ENCODE measurements around the gene CCL18. TPM values are rescaled to one million over a fixed set of nuclear protein-coding genes. Genes with fewer than 3 reads are reported as not detected.

Gene CCL18
- total RNA-seq, 1 experiment from 2014 or later, result not detected

DNA sequence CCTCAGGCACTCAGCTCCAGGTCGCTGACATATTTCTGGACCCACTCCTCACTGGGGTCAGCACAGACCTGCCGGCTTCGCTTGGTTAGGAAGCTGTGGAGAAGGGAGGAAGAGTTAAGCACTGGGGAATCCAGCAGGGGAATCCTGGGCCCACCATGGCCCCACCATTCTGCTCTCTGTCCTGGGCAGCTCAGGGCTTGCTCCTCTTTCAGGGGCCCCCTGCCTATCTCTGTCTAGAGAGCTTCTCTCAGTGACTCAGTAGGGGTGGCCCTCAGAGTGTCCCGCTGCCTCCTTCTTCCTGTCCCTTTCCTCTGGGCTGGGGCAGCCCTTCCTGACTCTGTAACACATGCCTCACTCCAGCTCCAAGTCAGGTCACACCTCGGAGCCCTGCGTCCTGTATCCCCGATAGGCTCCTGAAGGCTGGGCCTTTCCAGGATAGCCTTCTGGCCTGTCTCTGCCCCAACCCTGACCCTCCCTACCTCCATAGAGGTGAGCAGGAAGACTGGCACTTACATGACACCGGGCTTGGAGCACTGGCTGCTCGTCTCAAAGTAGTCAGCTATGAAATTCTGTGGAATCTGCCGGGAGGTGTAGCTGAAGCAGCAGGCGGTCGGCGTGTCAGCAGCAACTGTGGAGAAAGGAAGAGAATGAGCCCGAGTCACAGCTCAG, 24.7 kb downstream of the CCL18 start:
- DNase-seq (ENCODE audit: low read depth, low spot score) (no peak), ATAC-seq (no peak)
- no peaks in the 10 kb centered on the region for H3K36me3 ChIP-seq (ENCODE audit: control insufficient read depth, insufficient read depth, low read length)
- H3K4me1 ChIP-seq (ENCODE audit: control insufficient read depth, insufficient read depth, low read length), result no peaks in the 10 kb centered on the region
- H3K4me3 ChIP-seq (ENCODE audit: low read depth in 2 of 2, low read length in 2 of 2), result no peak overlapping the region
- no peaks in the 10 kb centered on the region for H3K9me3 ChIP-seq (ENCODE audit: control insufficient read depth, insufficient read depth, low read depth, low read length)
- POLR2A ChIA-PET, result no interaction called here
- in situ Hi-C loops (cut with HindIII; ENCODE audit: low pct_unique_long_range_greater_than_20kb, low sequenced_read_pairs), result no loop called here
- CTCF ChIA-PET, result no interaction called here
- BruUV-seq (replicated peaks), result no TSS peak
- intact Hi-C loops (cut with micrococcal nuclease; ENCODE audit: unreplicated experiment), result no loop called here
- TF ChIP-seq, protein P1, sequence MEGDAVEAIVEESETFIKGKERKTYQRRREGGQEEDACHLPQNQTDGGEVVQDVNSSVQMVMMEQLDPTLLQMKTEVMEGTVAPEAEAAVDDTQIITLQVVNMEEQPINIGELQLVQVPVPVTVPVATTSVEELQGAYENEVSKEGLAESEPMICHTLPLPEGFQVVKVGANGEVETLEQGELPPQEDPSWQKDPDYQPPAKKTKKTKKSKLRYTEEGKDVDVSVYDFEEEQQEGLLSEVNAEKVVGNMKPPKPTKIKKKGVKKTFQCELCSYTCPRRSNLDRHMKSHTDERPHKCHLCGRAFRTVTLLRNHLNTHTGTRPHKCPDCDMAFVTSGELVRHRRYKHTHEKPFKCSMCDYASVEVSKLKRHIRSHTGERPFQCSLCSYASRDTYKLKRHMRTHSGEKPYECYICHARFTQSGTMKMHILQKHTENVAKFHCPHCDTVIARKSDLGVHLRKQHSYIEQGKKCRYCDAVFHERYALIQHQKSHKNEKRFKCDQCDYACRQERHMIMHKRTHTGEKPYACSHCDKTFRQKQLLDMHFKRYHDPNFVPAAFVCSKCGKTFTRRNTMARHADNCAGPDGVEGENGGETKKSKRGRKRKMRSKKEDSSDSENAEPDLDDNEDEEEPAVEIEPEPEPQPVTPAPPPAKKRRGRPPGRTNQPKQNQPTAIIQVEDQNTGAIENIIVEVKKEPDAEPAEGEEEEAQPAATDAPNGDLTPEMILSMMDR (IDR thresholded peaks at IDR 0.05), result no peak
- no peak for TF ChIP-seq TCF7L2 (IDR thresholded peaks at IDR 0.05; ENCODE audit: low read depth, low read length)
- TF ChIP-seq, protein P2, sequence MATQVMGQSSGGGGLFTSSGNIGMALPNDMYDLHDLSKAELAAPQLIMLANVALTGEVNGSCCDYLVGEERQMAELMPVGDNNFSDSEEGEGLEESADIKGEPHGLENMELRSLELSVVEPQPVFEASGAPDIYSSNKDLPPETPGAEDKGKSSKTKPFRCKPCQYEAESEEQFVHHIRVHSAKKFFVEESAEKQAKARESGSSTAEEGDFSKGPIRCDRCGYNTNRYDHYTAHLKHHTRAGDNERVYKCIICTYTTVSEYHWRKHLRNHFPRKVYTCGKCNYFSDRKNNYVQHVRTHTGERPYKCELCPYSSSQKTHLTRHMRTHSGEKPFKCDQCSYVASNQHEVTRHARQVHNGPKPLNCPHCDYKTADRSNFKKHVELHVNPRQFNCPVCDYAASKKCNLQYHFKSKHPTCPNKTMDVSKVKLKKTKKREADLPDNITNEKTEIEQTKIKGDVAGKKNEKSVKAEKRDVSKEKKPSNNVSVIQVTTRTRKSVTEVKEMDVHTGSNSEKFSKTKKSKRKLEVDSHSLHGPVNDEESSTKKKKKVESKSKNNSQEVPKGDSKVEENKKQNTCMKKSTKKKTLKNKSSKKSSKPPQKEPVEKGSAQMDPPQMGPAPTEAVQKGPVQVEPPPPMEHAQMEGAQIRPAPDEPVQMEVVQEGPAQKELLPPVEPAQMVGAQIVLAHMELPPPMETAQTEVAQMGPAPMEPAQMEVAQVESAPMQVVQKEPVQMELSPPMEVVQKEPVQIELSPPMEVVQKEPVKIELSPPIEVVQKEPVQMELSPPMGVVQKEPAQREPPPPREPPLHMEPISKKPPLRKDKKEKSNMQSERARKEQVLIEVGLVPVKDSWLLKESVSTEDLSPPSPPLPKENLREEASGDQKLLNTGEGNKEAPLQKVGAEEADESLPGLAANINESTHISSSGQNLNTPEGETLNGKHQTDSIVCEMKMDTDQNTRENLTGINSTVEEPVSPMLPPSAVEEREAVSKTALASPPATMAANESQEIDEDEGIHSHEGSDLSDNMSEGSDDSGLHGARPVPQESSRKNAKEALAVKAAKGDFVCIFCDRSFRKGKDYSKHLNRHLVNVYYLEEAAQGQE (IDR thresholded peaks at IDR 0.05; ENCODE audit: insufficient read depth in 1 of 2, low read depth in 2 of 2, low read length in 1 of 2), result no peak
- TF ChIP-seq POLR2AphosphoS5 (IDR thresholded peaks at IDR 0.05; ENCODE audit: low read depth, low read length), result no peak
- TF ChIP-seq SIN3A (IDR thresholded peaks at IDR 0.05; ENCODE audit: borderline replicate concordance, insufficient read depth, low read depth, low read length), result no peak
- H3K27me3 ChIP-seq (ENCODE audit: control insufficient read depth, insufficient read depth, low read length), result no peaks in the 10 kb centered on the region; the same call in 1 of the 2 replicates
- no peak overlapping the region for H3K27ac ChIP-seq (ENCODE audit: low read length)

DNA sequence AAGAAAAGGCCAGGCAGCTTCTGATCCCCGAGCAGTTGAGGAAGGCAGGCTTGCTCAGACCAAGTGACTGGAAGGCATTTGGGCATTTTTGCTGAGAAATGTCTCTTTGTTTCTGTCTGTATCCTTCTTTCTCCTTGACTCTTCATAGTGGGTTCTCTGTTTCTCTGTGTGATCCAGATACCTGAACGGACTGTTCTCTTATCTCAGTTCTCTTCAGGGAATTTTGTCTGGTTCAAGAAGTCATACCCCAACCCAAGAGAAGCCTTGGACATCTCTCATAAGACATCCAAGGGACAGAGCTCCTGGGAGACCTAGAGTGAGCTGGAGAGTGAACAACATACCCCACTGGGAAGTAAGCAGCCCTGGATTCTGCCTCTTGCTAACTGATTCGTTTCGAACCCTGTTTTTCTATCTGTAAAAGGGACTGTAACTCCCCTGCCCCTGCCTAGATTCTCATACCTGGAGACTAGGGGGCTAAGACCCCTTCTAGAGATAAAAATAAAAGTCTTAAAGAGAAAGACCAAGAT, 25.3 kb downstream of the CCL18 start:
- H3K27me3 ChIP-seq (ENCODE audit: control insufficient read depth, insufficient read depth, low read length), result no peaks in the 10 kb centered on the region; the same call in 1 of the 2 replicates
- H3K36me3 ChIP-seq (ENCODE audit: control insufficient read depth, insufficient read depth, low read length), result no peaks in the 10 kb centered on the region
- no peak overlapping the region for H3K4me3 ChIP-seq (ENCODE audit: low read depth in 2 of 2, low read length in 2 of 2)
- intact Hi-C loops (cut with micrococcal nuclease; ENCODE audit: unreplicated experiment) (no loop called here), in situ Hi-C loops (cut with HindIII; ENCODE audit: low pct_unique_long_range_greater_than_20kb, low sequenced_read_pairs) (no loop called here)
- no peak overlapping the region for H3K27ac ChIP-seq (ENCODE audit: low read length)
- no peaks in the 10 kb centered on the region for H3K4me1 ChIP-seq (ENCODE audit: control insufficient read depth, insufficient read depth, low read length)
- TF ChIP-seq SIN3A (IDR thresholded peaks at IDR 0.05; ENCODE audit: borderline replicate concordance, insufficient read depth, low read depth, low read length) (no peak), POLR2AphosphoS5 (IDR thresholded peaks at IDR 0.05; ENCODE audit: low read depth, low read length) (no peak), TCF7L2 (IDR thresholded peaks at IDR 0.05; ENCODE audit: low read depth, low read length) (no peak)
- TF ChIP-seq, protein P1 (IDR thresholded peaks at IDR 0.05), result no peak
- TF ChIP-seq, protein P2 (IDR thresholded peaks at IDR 0.05; ENCODE audit: insufficient read depth in 1 of 2, low read depth in 2 of 2, low read length in 1 of 2), result no peak
- DNase-seq (ENCODE audit: low read depth, low spot score) (no peak), ATAC-seq (no peak)
- BruUV-seq (replicated peaks), result no TSS peak
- POLR2A ChIA-PET, result interaction anchor here (0.6 kb wide), 1 partner anchor 1253 kb away, joined by 7 read pairs; no protein-coding TSS in a partner anchor
- CTCF ChIA-PET, result no interaction called here
- no peaks in the 10 kb centered on the region for H3K9me3 ChIP-seq (ENCODE audit: control insufficient read depth, insufficient read depth, low read depth, low read length)
